Large intestine (tissue), 3 donors: ENCODE measurements around the gene GRK5. TPM values are rescaled to one million over a fixed set of nuclear protein-coding genes. Genes with fewer than 3 reads are reported as not detected.

ENCODE experiments used
- DNase-seq, 2 donors: peaks; one replicate each; pipeline versions ENCODE4 v3.0.0 to v3.0.0-alpha.2; 2013
- H3K27ac ChIP-seq: one replicate; pipeline ENCODE4 v1.5.1; 2013; ENCODE audit warnings: low read length
- H3K27me3 ChIP-seq: 2 replicates; pipeline ENCODE4 v1.6.1; 2013; ENCODE audit warnings: low read length; ENCODE audit not compliant: control insufficient read depth, insufficient read depth
- H3K36me3 ChIP-seq: 2 replicates; pipeline ENCODE4 v1.6.1; 2013; ENCODE audit warnings: low read length; ENCODE audit not compliant: control insufficient read depth, insufficient read depth
- H3K4me1 ChIP-seq: one replicate; pipeline ENCODE4 v1.6.1; 2013; ENCODE audit warnings: low read length; ENCODE audit not compliant: control insufficient read depth, insufficient read depth
- H3K4me3 ChIP-seq: one replicate; pipeline ENCODE4 v1.5.1; 2013; ENCODE audit warnings: low read length
- H3K9me3 ChIP-seq: one replicate; pipeline ENCODE4 v1.6.1; 2013; ENCODE audit warnings: mild to moderate bottlenecking, low read depth, low read length, moderate library complexity; ENCODE audit not compliant: control insufficient read depth
- WGBS: methylation state at CpG from one replicate; pipeline ENCODE4 v1.1.5; 2013; ENCODE audit warnings: low lambda C conversion rate; ENCODE audit not compliant: insufficient coverage; 5-methylcytosine and 5-hydroxymethylcytosine counted together
- polyA plus RNA-seq: library from polyadenylated mRNA; unstranded; fragments of 120-200 nt; gene quantifications from one replicate; pipeline ENCODE4 v1.2.1, GENCODE V29; 2013

The GRK5 gene
- polyA plus RNA-seq, 1 donor, result 38.8 TPM

DNA sequence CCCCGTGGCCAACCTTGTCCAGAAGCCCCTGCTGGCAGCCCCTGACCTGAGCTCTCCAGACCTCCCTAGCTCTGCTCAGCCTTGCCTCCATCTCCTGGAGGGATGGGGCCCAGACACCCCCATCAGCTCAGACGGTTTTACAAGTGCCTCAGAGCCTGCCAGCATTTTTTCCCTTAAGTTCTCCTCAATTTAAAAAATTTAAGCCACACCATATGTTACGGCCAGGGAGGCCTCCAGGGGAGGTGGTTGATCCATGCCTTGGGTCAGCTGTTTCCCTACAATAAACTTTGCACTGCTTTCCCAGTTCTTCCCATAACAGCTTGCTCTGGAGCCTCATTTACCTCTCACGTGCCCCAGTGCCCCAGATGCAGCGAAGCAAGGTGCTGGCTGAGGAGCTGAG lies 191.6 kb downstream of the GRK5 start:
- Histone ChIP-seq H3K27ac (no peak overlapping the region), H3K4me3 (no peak overlapping the region), H3K27me3 (no peaks in the 10 kb centered on the region), H3K36me3 (peaks cover 25% of the 10 kb centered on the region), H3K4me1 (peaks cover 7% of the 10 kb centered on the region), H3K9me3 (no peaks in the 10 kb centered on the region)
- peak in 1 of 2 donors; percentile 61 for DNase-seq
- WGBS, result no CpG with 5 or more reads among the region's 5 CpGs

DNA sequence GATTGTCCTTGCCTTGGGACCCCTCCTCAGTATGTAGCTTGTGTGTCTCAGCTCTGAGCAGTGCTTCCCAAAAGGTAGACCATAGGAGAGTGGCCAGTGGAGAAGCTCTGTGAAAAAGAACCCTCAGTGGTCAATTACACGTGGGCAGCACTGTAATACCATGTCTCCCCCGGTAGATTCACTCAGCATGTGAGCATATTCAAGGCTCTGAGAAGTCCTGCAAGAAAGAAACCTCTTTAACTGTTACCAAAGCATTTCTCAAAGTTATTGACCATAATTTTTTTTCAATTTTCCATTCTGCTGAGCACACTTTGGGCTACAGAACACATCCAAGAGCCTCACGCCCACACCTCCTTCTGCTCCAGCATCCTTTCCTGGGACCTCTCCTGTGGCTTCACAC lies 192.1 kb downstream of the GRK5 start:
- WGBS, result no CpG with 5 or more reads among the region's 3 CpGs
- Histone ChIP-seq H3K9me3 (no peaks in the 10 kb centered on the region), H3K27me3 (no peaks in the 10 kb centered on the region), H3K4me1 (peaks cover 7% of the 10 kb centered on the region), H3K36me3 (peaks cover 25% of the 10 kb centered on the region), H3K27ac (no peak overlapping the region), H3K4me3 (no peak overlapping the region)
- no peak for DNase-seq

DNA sequence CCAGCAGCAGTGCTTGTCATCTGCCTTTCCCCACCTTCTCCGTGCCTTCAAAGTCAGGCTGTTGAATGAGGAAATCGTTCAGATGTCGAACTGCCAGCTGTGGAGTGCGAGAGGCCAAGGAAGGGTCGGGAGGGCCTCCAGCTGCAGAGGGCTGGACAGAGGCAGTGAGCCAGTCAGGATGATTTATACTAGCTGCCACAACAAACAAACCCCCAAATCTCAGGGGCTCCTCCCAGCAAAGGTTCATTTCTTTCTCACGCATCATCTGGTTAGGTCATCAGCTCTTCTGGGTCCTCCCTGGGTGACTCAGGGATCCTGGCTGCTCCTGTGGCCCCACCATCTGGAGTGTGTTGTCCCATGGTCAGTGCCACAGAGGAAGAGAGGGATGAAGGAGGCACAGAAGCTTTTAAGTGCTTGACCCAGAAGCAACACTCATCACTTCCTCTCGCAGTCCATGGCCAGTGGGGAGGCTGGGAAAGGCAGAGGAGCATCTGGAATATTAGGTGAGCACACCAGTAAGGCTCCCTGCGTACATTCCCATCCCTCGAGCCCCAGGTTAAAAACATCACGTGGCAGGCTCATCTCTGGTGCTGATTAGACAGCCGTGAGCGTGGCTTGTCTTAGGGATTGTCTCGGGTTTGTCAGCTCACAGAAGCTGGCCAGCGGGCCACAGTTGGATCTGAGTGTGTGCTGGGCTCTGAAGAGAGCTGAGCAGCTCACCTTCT lies 194.5 kb downstream of the GRK5 start:
- WGBS, result no CpG with 5 or more reads among the region's 14 CpGs
- peak in 1 of 2 donors; percentile 35 for DNase-seq

DNA sequence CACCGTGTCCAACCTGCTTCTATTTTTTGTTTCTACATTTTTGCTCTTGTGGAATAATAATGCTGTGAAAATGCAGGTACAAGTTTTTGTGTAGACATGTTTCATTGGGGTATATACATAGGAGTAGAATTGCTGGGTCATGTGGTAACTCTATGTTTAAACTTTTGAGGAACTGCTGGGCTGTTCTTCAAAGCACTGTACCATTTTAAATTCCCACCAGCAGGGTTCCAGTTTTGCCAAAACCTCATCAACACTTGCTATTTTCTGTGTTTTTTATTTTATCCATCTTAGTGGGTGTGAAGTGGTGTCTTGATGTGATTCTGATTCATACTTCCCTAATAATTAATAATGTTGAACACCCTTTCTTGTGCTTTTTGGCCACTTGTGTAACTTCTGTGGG lies 196.6 kb downstream of the GRK5 start:
- peaks cover 9% of the 10 kb centered on the region for H3K36me3 ChIP-seq
- WGBS, result no CpG with 5 or more reads among the region's 1 CpG
- no peak overlapping the region for H3K4me3 ChIP-seq
- no peaks in the 10 kb centered on the region for H3K27me3 ChIP-seq
- H3K27ac ChIP-seq, result no peak overlapping the region
- H3K4me1 ChIP-seq, result peaks cover 4% of the 10 kb centered on the region
- no peak for DNase-seq
- H3K9me3 ChIP-seq, result no peaks in the 10 kb centered on the region

More for the DNA sequence above, 194.5 kb downstream of the GRK5 start:
- no peak overlapping the region for H3K27ac ChIP-seq
- peaks cover 16% of the 10 kb centered on the region for H3K36me3 ChIP-seq
- no peaks in the 10 kb centered on the region for H3K9me3 ChIP-seq
- no peaks in the 10 kb centered on the region for H3K27me3 ChIP-seq
- H3K4me3 ChIP-seq, result no peak overlapping the region
- H3K4me1 ChIP-seq, result peaks cover 7% of the 10 kb centered on the region

DNA sequence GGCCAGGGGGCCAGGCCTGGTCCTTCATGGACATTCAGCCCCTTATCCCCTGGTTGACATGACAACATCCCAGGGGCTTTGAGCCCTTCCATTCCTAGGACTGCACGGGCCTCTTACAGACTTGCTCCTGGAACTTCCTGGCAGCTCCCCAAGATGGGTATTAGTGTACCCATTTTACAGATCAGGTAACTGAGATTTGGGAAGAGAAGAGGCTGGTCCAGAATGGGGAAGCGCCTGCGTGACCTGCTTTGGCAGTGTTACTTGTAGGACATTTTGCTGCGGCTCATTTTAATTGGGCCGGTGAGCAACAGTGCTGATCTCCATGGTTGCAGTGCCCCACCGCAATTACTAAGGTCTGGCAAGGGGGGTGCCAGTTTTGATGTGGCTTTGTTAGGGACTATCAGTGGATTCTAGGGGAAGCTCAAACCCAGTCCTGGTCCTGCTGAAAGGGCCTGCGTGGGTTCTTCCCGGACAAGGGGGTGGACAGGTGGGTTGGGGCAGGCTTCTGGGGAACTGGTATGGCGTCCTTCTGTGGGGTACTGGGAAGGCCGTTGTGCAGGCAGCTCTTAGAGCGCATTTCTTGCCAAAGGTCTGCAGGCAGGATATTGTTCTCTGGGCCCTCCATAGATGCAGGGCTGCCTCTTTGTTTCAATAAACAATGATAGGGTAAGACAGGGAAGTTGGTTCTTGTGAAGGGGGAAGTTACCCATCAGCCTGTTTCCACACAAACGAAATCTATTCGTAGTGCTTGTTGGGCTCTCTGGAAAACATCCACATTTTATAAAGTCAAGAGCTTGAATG lies 197.5 kb downstream of the GRK5 start:
- H3K27me3 ChIP-seq, result no peaks in the 10 kb centered on the region
- H3K36me3 ChIP-seq, result peaks cover 4% of the 10 kb centered on the region
- no peak overlapping the region for H3K27ac ChIP-seq
- H3K4me3 ChIP-seq, result no peak overlapping the region
- no peak for DNase-seq
- WGBS, result no CpG with 5 or more reads among the region's 13 CpGs
- peaks cover 4% of the 10 kb centered on the region for H3K4me1 ChIP-seq
- no peaks in the 10 kb centered on the region for H3K9me3 ChIP-seq

DNA sequence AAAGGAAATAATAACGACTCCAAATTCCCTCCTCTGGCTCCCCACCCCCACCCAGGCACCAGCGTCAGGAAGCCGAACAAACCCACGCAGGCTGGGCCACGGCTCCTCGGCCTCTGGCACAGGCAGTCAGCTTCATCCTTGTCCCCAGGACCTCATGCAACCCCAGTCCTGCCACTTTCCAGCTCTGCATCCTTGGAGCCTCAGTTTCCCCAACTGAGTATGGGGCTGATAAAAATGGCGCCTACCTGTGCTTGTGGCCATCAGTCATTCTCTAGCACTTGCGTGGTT lies 198.1 kb downstream of the GRK5 start:
- H3K9me3 ChIP-seq, result no peaks in the 10 kb centered on the region
- no peak overlapping the region for H3K4me3 ChIP-seq
- no peak for DNase-seq
- no peaks in the 10 kb centered on the region for H3K36me3 ChIP-seq
- H3K4me1 ChIP-seq, result peaks cover 7% of the 10 kb centered on the region
- no peaks in the 10 kb centered on the region for H3K27me3 ChIP-seq
- no CpG with 5 or more reads among the region's 8 CpGs for WGBS
- no peak overlapping the region for H3K27ac ChIP-seq

DNA sequence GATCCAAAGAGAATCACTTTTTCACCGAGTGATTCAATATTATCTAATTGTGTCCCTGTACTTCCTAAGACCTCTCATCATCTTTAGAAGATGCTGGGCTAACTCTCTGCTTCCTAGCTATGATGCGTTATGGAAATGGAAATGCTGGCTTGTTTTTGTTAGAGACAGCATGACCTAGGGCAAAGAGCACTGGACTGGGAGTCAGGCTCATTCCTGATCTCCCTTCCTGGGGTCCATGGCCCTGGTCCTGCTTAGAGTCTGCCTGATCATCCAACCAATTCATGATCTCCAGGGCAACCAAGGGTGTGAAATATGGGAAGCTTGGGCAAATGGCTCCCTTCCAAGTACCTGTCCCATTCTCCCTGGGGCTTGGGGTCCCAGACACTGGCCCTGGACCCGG lies 198.8 kb downstream of the GRK5 start:
- Histone ChIP-seq H3K4me1 (peaks cover 7% of the 10 kb centered on the region), H3K4me3 (no peak overlapping the region), H3K27ac (peak overlapping the region; percentile 36), H3K9me3 (no peaks in the 10 kb centered on the region), H3K36me3 (no peaks in the 10 kb centered on the region), H3K27me3 (no peaks in the 10 kb centered on the region)
- no peak for DNase-seq
- no CpG with 5 or more reads among the region's 3 CpGs for WGBS

DNA sequence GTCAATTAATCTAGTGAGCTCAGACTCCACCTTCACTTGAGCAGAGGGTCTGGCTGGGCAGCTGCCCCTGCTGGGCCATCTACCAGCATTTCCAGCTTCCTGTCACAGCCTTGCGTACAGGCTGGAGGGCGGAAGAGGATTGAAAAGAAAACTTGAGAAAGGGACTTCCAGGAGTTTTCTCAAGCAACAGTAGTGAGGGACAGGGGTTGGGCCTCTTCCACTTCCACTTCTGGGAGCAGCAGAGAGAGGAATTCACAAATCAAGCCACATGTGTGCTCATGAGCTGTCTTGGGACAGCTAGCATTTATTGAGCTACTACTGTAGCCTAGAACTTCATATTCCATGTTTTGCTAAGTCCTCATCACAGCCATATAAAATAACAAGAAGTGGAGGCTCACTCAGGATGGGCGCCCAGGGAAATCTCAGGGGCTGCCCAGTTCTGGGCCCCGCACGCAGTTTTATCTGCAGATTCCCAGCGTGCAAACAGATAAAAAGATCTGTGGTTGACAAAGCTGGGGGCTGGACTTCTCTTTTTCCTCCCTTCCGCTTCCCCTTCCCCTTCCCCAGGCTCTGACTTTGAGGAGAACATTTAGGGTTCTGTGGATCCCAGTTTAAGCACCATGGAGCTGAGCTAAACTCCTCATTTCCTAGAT lies 199.4 kb downstream of the GRK5 start:
- no peaks in the 10 kb centered on the region for H3K27me3 ChIP-seq
- H3K27ac ChIP-seq, result peak overlapping the region; percentile 36
- peaks cover 7% of the 10 kb centered on the region for H3K4me1 ChIP-seq
- WGBS, result no CpG with 5 or more reads among the region's 7 CpGs
- no peaks in the 10 kb centered on the region for H3K9me3 ChIP-seq
- no peak overlapping the region for H3K4me3 ChIP-seq
- no peak for DNase-seq
- peaks cover 2% of the 10 kb centered on the region for H3K36me3 ChIP-seq

DNA sequence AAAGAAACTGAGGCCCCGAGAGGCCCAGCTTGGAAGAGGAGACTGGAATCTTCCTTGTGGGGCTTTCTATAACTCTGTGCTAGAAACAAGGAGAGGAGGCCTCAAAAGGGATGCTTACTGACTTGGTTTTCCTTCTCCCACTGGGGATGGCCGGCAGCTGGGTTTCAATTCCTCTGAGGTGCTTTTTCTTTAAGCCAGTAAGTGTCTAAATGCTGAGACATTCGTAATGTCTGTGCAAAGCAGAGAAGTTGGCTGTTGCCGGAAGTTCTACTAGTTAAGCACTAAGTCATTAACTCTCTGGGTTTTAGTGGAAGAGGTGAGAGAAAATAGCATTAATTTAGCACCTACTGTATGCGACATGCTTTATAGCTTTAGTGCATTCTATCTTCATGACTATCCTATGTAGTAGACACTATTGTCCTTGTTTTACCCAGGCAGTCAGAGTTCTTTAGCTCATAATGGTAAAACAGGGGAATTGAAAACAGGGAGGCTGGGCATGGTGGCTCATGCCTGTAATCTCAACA lies 199.9 kb downstream of the GRK5 start:
- no peak overlapping the region for H3K27ac ChIP-seq
- no peak overlapping the region for H3K4me3 ChIP-seq
- no peak for DNase-seq
- H3K9me3 ChIP-seq, result no peaks in the 10 kb centered on the region
- H3K36me3 ChIP-seq, result peaks cover 2% of the 10 kb centered on the region
- H3K4me1 ChIP-seq, result peaks cover 10% of the 10 kb centered on the region
- H3K27me3 ChIP-seq, result no peaks in the 10 kb centered on the region
- WGBS, result no CpG with 5 or more reads among the region's 5 CpGs

DNA sequence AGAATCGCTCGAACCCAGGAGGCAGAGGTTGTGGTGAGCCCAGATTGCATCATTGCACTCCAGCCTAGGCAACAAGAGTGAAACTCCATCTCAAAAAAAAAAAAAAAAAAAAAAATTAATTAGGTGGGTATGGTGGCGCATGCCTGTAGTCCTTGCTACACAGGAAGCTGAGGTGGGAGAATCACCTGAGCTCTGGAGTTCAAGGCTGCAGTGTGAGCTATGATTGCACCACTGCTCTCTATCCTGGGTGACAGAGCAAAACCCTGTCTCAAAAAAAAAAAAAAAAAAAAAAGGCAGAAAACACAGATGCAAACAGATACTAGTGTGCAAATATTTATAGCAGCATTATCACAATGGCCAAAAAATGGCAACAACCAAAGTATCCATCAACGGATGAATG lies 200.7 kb downstream of the GRK5 start:
- no peaks in the 10 kb centered on the region for H3K27me3 ChIP-seq
- H3K36me3 ChIP-seq, result peaks cover 2% of the 10 kb centered on the region
- no peak overlapping the region for H3K4me3 ChIP-seq
- no peak overlapping the region for H3K27ac ChIP-seq
- H3K9me3 ChIP-seq, result no peaks in the 10 kb centered on the region
- DNase-seq, result no peak
- peaks cover 16% of the 10 kb centered on the region for H3K4me1 ChIP-seq
- WGBS, result 100% methylated on average over 1 of the region's 4 CpGs
